ENCODE results near the gene PAQR3. TPM values are rescaled to one million over a fixed set of nuclear protein-coding genes. Genes with fewer than 3 reads are reported as not detected.

The PAQR3 gene
- total and polyA plus RNA-seq, 11 donors = 1.9 to 14.1 (median 8.5) TPM

GRCh38 chr4:78902298-78902697 lies 36.9 kb downstream of the PAQR3 start:
- Histone ChIP-seq H3K4me3 (no peak overlapping the region), H3K27me3 (no peaks in the 10 kb centered on the region), H3K9me3 (no peaks in the 10 kb centered on the region), H3K4me1 (no peaks in the 10 kb centered on the region), H3K27ac (no peak overlapping the region), H3K36me3 (peaks cover 0 to 14% (median 0%) of the 10 kb centered on the region in 9 donors)
- 94 to 100% (median 97%) methylated on average over 1 of the region's 1 CpG for WGBS, 4 donors
- intact Hi-C loops (cut with DNase I) = no loop called here
- TF ChIP-seq POLR2A (IDR thresholded peaks at IDR 0.05) (no peak), CTCF (IDR thresholded peaks at IDR 0.05) (no peak)
- no peak for DNase-seq
- ATAC-seq = no peak

- Histone ChIP-seq H3K27ac (no peak overlapping the region), H3K9me3 (no peaks in the 10 kb centered on the region), H3K4me3 (no peak overlapping the region), H3K4me1 (no peaks in the 10 kb centered on the region), H3K27me3 (no peaks in the 10 kb centered on the region), H3K36me3 (peaks cover 0 to 14% (median 0%) of the 10 kb centered on the region in 9 donors)
- no peak for ATAC-seq
- intact Hi-C loops (cut with DNase I) = no loop called here
- 81 to 87% (median 84%) methylated on average over 2 of the region's 2 CpGs for WGBS, 4 donors
- TF ChIP-seq CTCF (IDR thresholded peaks at IDR 0.05) (no peak), POLR2A (IDR thresholded peaks at IDR 0.05) (no peak)
- DNase-seq = no peak
Observed at GRCh38 chr4:78901882-78902281, 37.4 kb downstream of the PAQR3 start.

GRCh38 chr4:78899302-78899701 lies 39.9 kb downstream of the PAQR3 start:
- TF ChIP-seq CTCF (IDR thresholded peaks at IDR 0.05) = no peak
- TF ChIP-seq POLR2A (IDR thresholded peaks at IDR 0.05) = no peak
- no peak for DNase-seq
- no peak for ATAC-seq
- intact Hi-C loops (cut with DNase I) = no loop called here
- H3K27ac ChIP-seq = no peak overlapping the region
- no peaks in the 10 kb centered on the region for H3K4me1 ChIP-seq
- H3K27me3 ChIP-seq = no peaks in the 10 kb centered on the region
- H3K36me3 ChIP-seq = peaks cover 0 to 31% (median 20%) of the 10 kb centered on the region in 9 donors
- no peak overlapping the region for H3K4me3 ChIP-seq
- no peaks in the 10 kb centered on the region for H3K9me3 ChIP-seq

GRCh38 chr4:78889955-78890354 lies 49.3 kb downstream of the PAQR3 start:
- TF ChIP-seq CTCF (IDR thresholded peaks at IDR 0.05) (no peak), POLR2A (IDR thresholded peaks at IDR 0.05) (no peak)
- DNase-seq (no peak), ATAC-seq (no peak)
- intact Hi-C loops (cut with DNase I) = no loop called here
- Histone ChIP-seq H3K27me3 (no peaks in the 10 kb centered on the region), H3K27ac (no peak overlapping the region), H3K36me3 (peaks cover 0 to 73% (median 51%) of the 10 kb centered on the region in 9 donors), H3K4me3 (no peak overlapping the region), H3K4me1 (peaks cover 0 to 11% (median 0%) of the 10 kb centered on the region in 12 donors), H3K9me3 (no peaks in the 10 kb centered on the region)

All from heart left ventricle (tissue), 16 donors.